ENCODE data around the gene VAMP3.

VAMP3 gene

GRCh38 chr1:7753641-7754040 is 17.5 kb upstream of the VAMP3 start:
- no peaks in the 10 kb centered on the region for H3K36me3 ChIP-seq (replicated peaks)
- in situ Hi-C loops (cut with HindIII; ENCODE audit: low pct_ligation_motif_present, low sequenced_read_pairs) = no loop called here
- no peak for TF ChIP-seq CTCF (IDR thresholded peaks at IDR 0.05; ENCODE audit: low read depth, low read length, missing control alignments)
- no peak overlapping the region for H3K4me3 ChIP-seq (ENCODE audit: low read depth, low read length)
- no peak overlapping the region for H3K27ac ChIP-seq
- H3K27me3 ChIP-seq (replicated peaks) = no peaks in the 10 kb centered on the region
- no peak for DNase-seq

- Histone ChIP-seq H3K36me3 (replicated peaks) (no peaks in the 10 kb centered on the region), H3K4me3 (ENCODE audit: low read depth, low read length) (no peak overlapping the region), H3K27me3 (replicated peaks) (no peaks in the 10 kb centered on the region), H3K27ac (no peak overlapping the region)
- in situ Hi-C loops (cut with HindIII; ENCODE audit: low pct_ligation_motif_present, low sequenced_read_pairs) = no loop called here
- no peak for TF ChIP-seq CTCF (IDR thresholded peaks at IDR 0.05; ENCODE audit: low read depth, low read length, missing control alignments)
- no peak for DNase-seq
Observed at GRCh38 chr1:7754234-7754633, 16.9 kb upstream of the VAMP3 start.

DNA sequence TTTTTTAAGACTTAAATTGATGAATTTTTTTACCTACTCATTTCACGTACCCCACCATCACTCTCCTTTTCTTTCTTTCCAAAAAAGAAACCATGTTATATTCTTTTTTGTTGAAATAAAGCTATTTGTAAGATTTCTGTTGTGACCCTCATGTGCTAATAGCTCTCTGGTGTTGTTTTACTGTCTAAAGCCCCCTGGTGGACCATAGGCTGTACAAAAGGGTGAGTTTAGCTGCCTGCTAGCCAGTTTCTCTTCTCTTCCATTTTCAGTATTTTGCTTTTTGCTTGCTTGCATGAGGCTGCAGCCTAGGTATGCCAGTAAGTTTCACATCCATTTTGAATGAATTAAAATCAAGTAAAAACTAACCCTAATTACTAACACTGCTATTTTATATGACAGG is 15.6 kb upstream of the VAMP3 start:
- H3K4me3 ChIP-seq (ENCODE audit: low read depth, low read length) = no peak overlapping the region
- peak; percentile 66 for TF ChIP-seq CTCF (IDR thresholded peaks at IDR 0.05; ENCODE audit: low read depth, low read length, missing control alignments)
- in situ Hi-C loops (cut with HindIII; ENCODE audit: low pct_ligation_motif_present, low sequenced_read_pairs) = no loop called here
- H3K27me3 ChIP-seq (replicated peaks) = no peaks in the 10 kb centered on the region
- no peak overlapping the region for H3K27ac ChIP-seq
- no peaks in the 10 kb centered on the region for H3K36me3 ChIP-seq (replicated peaks)
- DNase-seq = peak; percentile 13

DNA sequence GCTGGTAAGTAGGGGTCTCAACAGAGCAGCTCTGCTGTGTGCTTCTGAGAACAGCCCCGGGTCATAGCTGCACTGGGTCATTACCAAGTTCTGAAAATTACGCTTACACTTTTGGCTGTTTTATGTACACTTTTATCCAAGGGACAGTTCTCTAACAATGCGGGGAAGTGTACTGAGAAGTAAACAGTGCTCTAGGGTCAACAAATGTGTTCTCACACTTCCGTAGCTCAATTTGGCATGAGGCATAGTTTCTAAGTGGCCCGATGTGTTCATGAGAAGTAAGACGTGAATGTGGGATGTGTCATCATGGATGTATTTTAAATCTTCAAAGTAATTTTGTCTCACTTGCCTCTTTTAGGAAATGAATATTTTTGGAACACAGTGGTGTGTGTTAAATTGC is 10.9 kb upstream of the VAMP3 start:
- TF ChIP-seq CTCF (IDR thresholded peaks at IDR 0.05; ENCODE audit: low read depth, low read length, missing control alignments) = no peak
- no peak overlapping the region for H3K27ac ChIP-seq
- in situ Hi-C loops (cut with HindIII; ENCODE audit: low pct_ligation_motif_present, low sequenced_read_pairs) = no loop called here
- no peak for DNase-seq
- no peak overlapping the region for H3K4me3 ChIP-seq (ENCODE audit: low read depth, low read length)
- H3K27me3 ChIP-seq (replicated peaks) = no peaks in the 10 kb centered on the region
- no peaks in the 10 kb centered on the region for H3K36me3 ChIP-seq (replicated peaks)

GRCh38 chr1:7761103-7761502 is 10.0 kb upstream of the VAMP3 start:
- Histone ChIP-seq H3K27ac (no peak overlapping the region), H3K27me3 (replicated peaks) (no peaks in the 10 kb centered on the region), H3K4me3 (ENCODE audit: low read depth, low read length) (no peak overlapping the region), H3K36me3 (replicated peaks) (no peaks in the 10 kb centered on the region)
- no peak for DNase-seq
- TF ChIP-seq CTCF (IDR thresholded peaks at IDR 0.05; ENCODE audit: low read depth, low read length, missing control alignments) = no peak
- in situ Hi-C loops (cut with HindIII; ENCODE audit: low pct_ligation_motif_present, low sequenced_read_pairs) = no loop called here

- no peak for TF ChIP-seq CTCF (IDR thresholded peaks at IDR 0.05; ENCODE audit: low read depth, low read length, missing control alignments)
- Histone ChIP-seq H3K27me3 (replicated peaks) (no peaks in the 10 kb centered on the region), H3K36me3 (replicated peaks) (no peaks in the 10 kb centered on the region), H3K4me3 (ENCODE audit: low read depth, low read length) (no peak overlapping the region), H3K27ac (no peak overlapping the region)
- in situ Hi-C loops (cut with HindIII; ENCODE audit: low pct_ligation_motif_present, low sequenced_read_pairs) = no loop called here
- no peak for DNase-seq
Observed at GRCh38 chr1:7767176-7767575, 3.9 kb upstream of the VAMP3 start.
